WTC11 (cell line): ENCODE results near the gene CLEC16A.

Source experiments
- ESRRA ChIP-seq: sonication (generic); formaldehyde crosslinking; IDR thresholded peaks from 2 replicates; pipeline ENCODE4 v1.8.1; 2022; ENCODE audit warnings: mild to moderate bottlenecking, missing genetic modification reagents, borderline replicate concordance
- IRF2 ChIP-seq: sonication (generic); formaldehyde crosslinking; IDR thresholded peaks from 2 replicates; pipeline ENCODE4 v1.8.0; 2022; ENCODE audit warnings: low read depth, missing genetic modification reagents, borderline replicate concordance
- NR2C2 ChIP-seq: sonication (generic); formaldehyde crosslinking; IDR thresholded peaks from 2 replicates; pipeline ENCODE4 v1.8.0; 2022; ENCODE audit warnings: mild to moderate bottlenecking, missing genetic modification reagents
- NR3C1 ChIP-seq: sonication (generic); formaldehyde crosslinking; conservative IDR thresholded peaks from 2 replicates; pipeline ENCODE4 v1.8.1; 2023; ENCODE audit warnings: low read depth, mild to moderate bottlenecking, missing genetic modification reagents
- TCF7 ChIP-seq: sonication (generic); formaldehyde crosslinking; IDR thresholded peaks from 2 replicates; pipeline ENCODE4 v1.8.0; 2022; ENCODE audit warnings: mild to moderate bottlenecking, low read depth, missing genetic modification reagents, moderate library complexity
- ZNF219 ChIP-seq: sonication (generic); formaldehyde crosslinking; IDR thresholded peaks from 2 replicates; pipeline ENCODE4 v1.8.0; 2023; ENCODE audit warnings: missing genetic modification reagents, mild to moderate bottlenecking, borderline replicate concordance
- ZNF263 ChIP-seq: sonication (generic); formaldehyde crosslinking; IDR thresholded peaks from 2 replicates; pipeline ENCODE4 v1.8.1; 2022; ENCODE audit warnings: low read depth, mild to moderate bottlenecking, moderate library complexity, missing genetic modification reagents
- TF ChIP-seq, protein P1 (sequence below): fragments of 200-600 bp; IDR thresholded peaks from 2 replicates; pipeline ENCODE4 v1.8.0; 2022; ENCODE audit warnings: antibody characterized with exemption
- TF ChIP-seq, protein P2 (sequence below): sonication (generic); formaldehyde crosslinking; IDR thresholded peaks from 2 replicates; pipeline ENCODE4 v1.8.0; 2022; ENCODE audit warnings: mild to moderate bottlenecking, missing genetic modification reagents
- TF ChIP-seq, protein P3 (sequence below): sonication (generic); formaldehyde crosslinking; IDR thresholded peaks from 2 replicates; pipeline ENCODE4 v1.8.1; 2023; ENCODE audit warnings: mild to moderate bottlenecking, missing genetic modification reagents, moderate library complexity
- TF ChIP-seq, protein P4 (sequence below): sonication (generic); formaldehyde crosslinking; IDR thresholded peaks from 2 replicates; pipeline ENCODE4 v1.8.1; 2023; ENCODE audit warnings: mild to moderate bottlenecking, missing genetic modification reagents, moderate library complexity
- TF ChIP-seq, protein P5 (sequence below): sonication (generic); formaldehyde crosslinking; IDR thresholded peaks from 2 replicates; pipeline ENCODE4 v1.8.0; 2022; ENCODE audit warnings: mild to moderate bottlenecking, missing genetic modification reagents

DNA sequence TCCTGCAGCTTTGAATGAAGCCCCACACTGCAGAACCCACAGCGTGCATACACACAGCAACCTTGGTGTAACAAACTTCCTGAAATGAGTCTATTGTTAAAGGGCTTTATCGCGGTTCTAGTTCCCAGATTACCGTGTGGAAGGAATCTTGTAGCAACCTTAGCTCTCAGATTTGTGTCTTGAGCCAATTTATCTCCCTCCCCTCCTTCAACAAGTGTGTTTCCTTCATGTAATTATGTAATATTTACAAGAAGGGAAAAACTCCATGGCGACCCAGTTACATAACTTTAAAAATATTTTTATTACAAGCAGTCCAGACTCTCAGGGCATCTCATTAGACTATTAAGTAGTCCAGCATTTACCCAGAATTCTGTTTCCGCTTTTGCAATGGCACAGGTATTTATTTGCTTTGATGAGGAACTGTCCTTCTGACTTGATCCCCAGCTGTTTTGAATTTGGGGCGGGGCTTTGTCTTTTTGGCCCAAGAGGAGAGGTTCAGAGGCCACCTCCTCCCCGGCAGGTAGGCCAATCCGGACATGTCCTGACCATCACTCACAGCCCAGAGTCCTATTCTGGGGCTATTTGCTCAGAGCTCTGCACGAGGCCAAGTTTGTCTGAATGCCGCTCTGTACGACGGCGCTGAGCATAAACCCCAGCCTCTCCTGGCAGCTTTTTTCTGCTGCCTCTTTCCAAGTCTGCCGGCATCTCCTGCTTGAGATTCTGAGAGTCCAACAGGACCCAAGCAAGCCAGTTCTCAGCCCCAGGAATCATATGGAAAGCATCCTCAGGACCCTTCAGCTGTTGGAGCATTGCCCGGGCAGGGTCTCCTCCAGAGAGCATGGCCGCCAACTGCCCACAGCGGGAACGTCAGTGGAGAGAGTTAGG lies 35.6 kb downstream of the CLEC16A start:
- TF ChIP-seq, protein P1, sequence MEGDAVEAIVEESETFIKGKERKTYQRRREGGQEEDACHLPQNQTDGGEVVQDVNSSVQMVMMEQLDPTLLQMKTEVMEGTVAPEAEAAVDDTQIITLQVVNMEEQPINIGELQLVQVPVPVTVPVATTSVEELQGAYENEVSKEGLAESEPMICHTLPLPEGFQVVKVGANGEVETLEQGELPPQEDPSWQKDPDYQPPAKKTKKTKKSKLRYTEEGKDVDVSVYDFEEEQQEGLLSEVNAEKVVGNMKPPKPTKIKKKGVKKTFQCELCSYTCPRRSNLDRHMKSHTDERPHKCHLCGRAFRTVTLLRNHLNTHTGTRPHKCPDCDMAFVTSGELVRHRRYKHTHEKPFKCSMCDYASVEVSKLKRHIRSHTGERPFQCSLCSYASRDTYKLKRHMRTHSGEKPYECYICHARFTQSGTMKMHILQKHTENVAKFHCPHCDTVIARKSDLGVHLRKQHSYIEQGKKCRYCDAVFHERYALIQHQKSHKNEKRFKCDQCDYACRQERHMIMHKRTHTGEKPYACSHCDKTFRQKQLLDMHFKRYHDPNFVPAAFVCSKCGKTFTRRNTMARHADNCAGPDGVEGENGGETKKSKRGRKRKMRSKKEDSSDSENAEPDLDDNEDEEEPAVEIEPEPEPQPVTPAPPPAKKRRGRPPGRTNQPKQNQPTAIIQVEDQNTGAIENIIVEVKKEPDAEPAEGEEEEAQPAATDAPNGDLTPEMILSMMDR: no peak
- TF ChIP-seq ZNF219 (CRISPR knock-in tag) (no peak), IRF2 (no peak), NR2C2 (CRISPR knock-in tag) (no peak), ESRRA (no peak), NR3C1 (CRISPR knock-in tag) (no peak), TCF7 (CRISPR knock-in tag) (no peak), ZNF263 (CRISPR knock-in tag) (no peak)
- TF ChIP-seq, protein P2, sequence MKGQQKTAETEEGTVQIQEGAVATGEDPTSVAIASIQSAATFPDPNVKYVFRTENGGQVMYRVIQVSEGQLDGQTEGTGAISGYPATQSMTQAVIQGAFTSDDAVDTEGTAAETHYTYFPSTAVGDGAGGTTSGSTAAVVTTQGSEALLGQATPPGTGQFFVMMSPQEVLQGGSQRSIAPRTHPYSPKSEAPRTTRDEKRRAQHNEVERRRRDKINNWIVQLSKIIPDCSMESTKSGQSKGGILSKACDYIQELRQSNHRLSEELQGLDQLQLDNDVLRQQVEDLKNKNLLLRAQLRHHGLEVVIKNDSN (CRISPR knock-in tag): no peak
- TF ChIP-seq, protein P3, sequence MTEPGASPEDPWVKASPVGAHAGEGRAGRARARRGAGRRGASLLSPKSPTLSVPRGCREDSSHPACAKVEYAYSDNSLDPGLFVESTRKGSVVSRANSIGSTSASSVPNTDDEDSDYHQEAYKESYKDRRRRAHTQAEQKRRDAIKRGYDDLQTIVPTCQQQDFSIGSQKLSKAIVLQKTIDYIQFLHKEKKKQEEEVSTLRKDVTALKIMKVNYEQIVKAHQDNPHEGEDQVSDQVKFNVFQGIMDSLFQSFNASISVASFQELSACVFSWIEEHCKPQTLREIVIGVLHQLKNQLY: no peak
- TF ChIP-seq, protein P4, sequence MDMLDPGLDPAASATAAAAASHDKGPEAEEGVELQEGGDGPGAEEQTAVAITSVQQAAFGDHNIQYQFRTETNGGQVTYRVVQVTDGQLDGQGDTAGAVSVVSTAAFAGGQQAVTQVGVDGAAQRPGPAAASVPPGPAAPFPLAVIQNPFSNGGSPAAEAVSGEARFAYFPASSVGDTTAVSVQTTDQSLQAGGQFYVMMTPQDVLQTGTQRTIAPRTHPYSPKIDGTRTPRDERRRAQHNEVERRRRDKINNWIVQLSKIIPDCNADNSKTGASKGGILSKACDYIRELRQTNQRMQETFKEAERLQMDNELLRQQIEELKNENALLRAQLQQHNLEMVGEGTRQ (CRISPR knock-in tag): no peak
- TF ChIP-seq, protein P5, sequence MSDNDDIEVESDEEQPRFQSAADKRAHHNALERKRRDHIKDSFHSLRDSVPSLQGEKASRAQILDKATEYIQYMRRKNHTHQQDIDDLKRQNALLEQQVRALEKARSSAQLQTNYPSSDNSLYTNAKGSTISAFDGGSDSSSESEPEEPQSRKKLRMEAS (CRISPR knock-in tag): no peak
